Caco-2 (cell line): ENCODE measurements around the gene METTL16. TPM values are rescaled to one million over a fixed set of nuclear protein-coding genes. Genes with fewer than 3 reads are reported as not detected.
"Not testable (repeated sequence)": the region's sequence is repeated elsewhere in the genome, so short reads cannot be mapped to it uniquely, and the experiment has no call there.

Experiments
- BruUV-seq: library from RNA; stranded (reverse); fragments of 400-500 nt; replicated peaks from 2 replicates; lab custom pipeline; 2021; lab: Mats Ljungman, UMichigan
- CTCF ChIA-PET: fragments of 300-600 bp; sonication (Branson Sonifier 250); formaldehyde crosslinking; loops from one replicate; lab custom pipeline; 2022; ENCODE audit warnings: antibody characterized with exemption; lab: Charles Lee
- POLR2A ChIA-PET: fragments of 300-600 bp; sonication (Branson Sonifier 250); formaldehyde crosslinking; loops from one replicate; lab custom pipeline; 2022; ENCODE audit warnings: antibody characterized with exemption; lab: Charles Lee
- DNase-seq, 2 experiments: peaks; one replicate each; pipeline versions ENCODE4 v3.0.0 to v3.0.0-alpha.2; 2020 to 2022
- H3K27me3 ChIP-seq: replicated peaks from 2 replicates; pipeline ENCODE4 v1.6.0; 2011; ENCODE audit warnings: low read length; ENCODE audit not compliant: control insufficient read depth, insufficient read depth
- H3K36me3 ChIP-seq: 2 replicates; pipeline ENCODE4 v1.5.1; 2011; ENCODE audit warnings: low read length; ENCODE audit not compliant: control insufficient read depth, insufficient read depth
- H3K4me1 ChIP-seq: fragments of 250-450 bp; sonication (Bioruptor Pico); 2 replicates; pipeline ENCODE4 v1.5.1; 2020; ENCODE audit warnings: mild to moderate bottlenecking
- H3K4me3 ChIP-seq: 2 replicates; pipeline ENCODE4 v1.5.1; 2011; ENCODE audit warnings: low read depth, mild to moderate bottlenecking, control low read depth, low read length
- H3K9me3 ChIP-seq: fragments of 250-450 bp; sonication (Bioruptor Pico); 2 replicates; pipeline ENCODE4 v1.5.1; 2020; ENCODE audit warnings: mild to moderate bottlenecking, moderate library complexity
- H3K27ac Mint-ChIP-seq: one replicate; pipeline ENCODE4 v1.8.0; 2022; ENCODE audit warnings: mixed read lengths; ENCODE audit not compliant: unreplicated experiment
- H3K27me3 Mint-ChIP-seq: one replicate; pipeline ENCODE4 v1.8.0; 2022; ENCODE audit warnings: mixed read lengths; ENCODE audit not compliant: insufficient read depth, unreplicated experiment
- H3K36me3 Mint-ChIP-seq: one replicate; pipeline ENCODE4 v1.8.0; 2022; ENCODE audit warnings: mild to moderate bottlenecking, mixed read lengths; ENCODE audit not compliant: insufficient read depth, unreplicated experiment
- H3K4me1 Mint-ChIP-seq: one replicate; pipeline ENCODE4 v1.8.0; 2022; ENCODE audit warnings: low read depth, mixed read lengths; ENCODE audit not compliant: unreplicated experiment
- H3K4me3 Mint-ChIP-seq: one replicate; pipeline ENCODE4 v1.8.0; 2022; ENCODE audit warnings: mild to moderate bottlenecking, moderate library complexity, mixed read lengths; ENCODE audit not compliant: unreplicated experiment
- H3K9me3 Mint-ChIP-seq: one replicate; pipeline ENCODE4 v1.8.0; 2022; ENCODE audit warnings: mixed read lengths; ENCODE audit not compliant: unreplicated experiment
- CTCF ChIP-seq, 2 experiments: fragments of 200-600 bp in 1 of 2; IDR thresholded peaks; 1 replicate in 1 of 2; 2 replicates in 1 of 2; pipeline versions ENCODE4 v1.5.1 to v1.8.0; 2011 to 2022; ENCODE audit warnings: antibody characterized with exemption in 1 of 2, control low read depth in 1 of 2, inconsistent platforms in 1 of 2, low read depth in 1 of 2, low read length in 1 of 2, mild to moderate bottlenecking in 1 of 2, moderate library complexity in 1 of 2; ENCODE audit not compliant: insufficient read depth in 1 of 2, severe bottlenecking in 1 of 2, unreplicated experiment in 1 of 2
- intact Hi-C: fragments of 100-400 bp; cut with micrococcal nuclease; formaldehyde crosslinking; loops from one replicate; pipeline ENCODE4 v1.10.0; 2022; ENCODE audit not compliant: unreplicated experiment
- total RNA-seq: library from RNA; stranded (reverse); gene quantifications from 2 replicates; pipeline ENCODE4 v1.2.3, GENCODE V29; 2022

Gene METTL16
- total RNA-seq, 1 experiment from 2014 or later, result 50.4 TPM

GRCh38 chr17:2551928-2552327 is 40.2 kb upstream of the METTL16 start:
- Mint-ChIP-seq H3K27me3 (no peaks in the 10 kb centered on the region), H3K4me3 (no peak overlapping the region), H3K36me3 (no peaks in the 10 kb centered on the region), H3K27ac (no peak overlapping the region), H3K4me1 (no peaks in the 10 kb centered on the region), H3K9me3 (no peaks in the 10 kb centered on the region)
- intact Hi-C loops, result no loop called here
- no peak for DNase-seq
- CTCF ChIA-PET, result no interaction called here
- no TSS peak for BruUV-seq
- Histone ChIP-seq H3K27me3 (no peaks in the 10 kb centered on the region), H3K9me3 (no peaks in the 10 kb centered on the region), H3K36me3 (no peaks in the 10 kb centered on the region), H3K4me3 (no peak overlapping the region), H3K4me1 (no peaks in the 10 kb centered on the region)
- POLR2A ChIA-PET, result interaction anchor here (0.7 kb wide), 1 partner anchor 32 kb away, joined by 4 read pairs; no protein-coding TSS in a partner anchor
- no peak for TF ChIP-seq CTCF (IDR thresholded peaks at IDR 0.05; ENCODE audit: insufficient read depth in 1 of 2, low read depth in 1 of 2, low read length in 1 of 2, severe bottlenecking in 1 of 2, unreplicated experiment in 1 of 2)

- intact Hi-C loops, result no loop called here
- no peaks in the 10 kb centered on the region for H3K4me1 Mint-ChIP-seq
- H3K27me3 Mint-ChIP-seq, result no peaks in the 10 kb centered on the region
- Histone ChIP-seq H3K36me3 (no peaks in the 10 kb centered on the region), H3K27me3 (no peaks in the 10 kb centered on the region), H3K4me3 (no peak overlapping the region), H3K9me3 (no peaks in the 10 kb centered on the region), H3K4me1 (no peaks in the 10 kb centered on the region)
- no peak overlapping the region for H3K4me3 Mint-ChIP-seq
- H3K27ac Mint-ChIP-seq, result no peak overlapping the region
- ChIA-PET CTCF (no interaction called here), POLR2A (no interaction called here)
- no peak for DNase-seq
- no TSS peak for BruUV-seq
- H3K9me3 Mint-ChIP-seq, result no peaks in the 10 kb centered on the region
- no peak for TF ChIP-seq CTCF (IDR thresholded peaks at IDR 0.05; ENCODE audit: insufficient read depth in 1 of 2, low read depth in 1 of 2, low read length in 1 of 2, severe bottlenecking in 1 of 2, unreplicated experiment in 1 of 2)
- no peaks in the 10 kb centered on the region for H3K36me3 Mint-ChIP-seq
These were observed 39.8 kb upstream of the METTL16 start for GRCh38 chr17:2551493-2551892.

GRCh38 chr17:2549392-2550211 is 37.9 kb upstream of the METTL16 start:
- H3K4me1 Mint-ChIP-seq, result no peaks in the 10 kb centered on the region
- intact Hi-C loops, result no loop called here
- POLR2A ChIA-PET, result no interaction called here

GRCh38 chr17:2548026-2548425 is 36.3 kb upstream of the METTL16 start:
- CTCF ChIA-PET, BruUV-seq: not testable (repeated sequence)

More at GRCh38 chr17:2549392-2550211, 37.9 kb upstream of the METTL16 start:
- CTCF ChIA-PET, result no interaction called here
- Histone ChIP-seq H3K27me3 (no peaks in the 10 kb centered on the region), H3K4me1 (no peaks in the 10 kb centered on the region), H3K4me3 (no peak overlapping the region), H3K36me3 (no peaks in the 10 kb centered on the region), H3K9me3 (no peaks in the 10 kb centered on the region)
- DNase-seq, result no peak
- H3K27ac Mint-ChIP-seq, result no peak overlapping the region
- H3K9me3 Mint-ChIP-seq, result no peaks in the 10 kb centered on the region
- BruUV-seq, result no TSS peak
- no peaks in the 10 kb centered on the region for H3K36me3 Mint-ChIP-seq
- TF ChIP-seq CTCF (IDR thresholded peaks at IDR 0.05; ENCODE audit: insufficient read depth in 1 of 2, low read depth in 1 of 2, low read length in 1 of 2, severe bottlenecking in 1 of 2, unreplicated experiment in 1 of 2), result no peak
- no peak overlapping the region for H3K4me3 Mint-ChIP-seq
- H3K27me3 Mint-ChIP-seq, result no peaks in the 10 kb centered on the region

More at GRCh38 chr17:2548026-2548425, 36.3 kb upstream of the METTL16 start:
- H3K4me3 ChIP-seq, intact Hi-C loops, H3K4me3 Mint-ChIP-seq, H3K9me3 Mint-ChIP-seq, H3K27me3 Mint-ChIP-seq, DNase-seq, POLR2A ChIA-PET, H3K4me1 Mint-ChIP-seq, H3K27ac Mint-ChIP-seq, H3K36me3 ChIP-seq, H3K36me3 Mint-ChIP-seq, H3K27me3 ChIP-seq, H3K4me1 ChIP-seq, H3K9me3 ChIP-seq: not testable (repeated sequence)
